ENCODE measurements around the gene LRRC28.

DNA sequence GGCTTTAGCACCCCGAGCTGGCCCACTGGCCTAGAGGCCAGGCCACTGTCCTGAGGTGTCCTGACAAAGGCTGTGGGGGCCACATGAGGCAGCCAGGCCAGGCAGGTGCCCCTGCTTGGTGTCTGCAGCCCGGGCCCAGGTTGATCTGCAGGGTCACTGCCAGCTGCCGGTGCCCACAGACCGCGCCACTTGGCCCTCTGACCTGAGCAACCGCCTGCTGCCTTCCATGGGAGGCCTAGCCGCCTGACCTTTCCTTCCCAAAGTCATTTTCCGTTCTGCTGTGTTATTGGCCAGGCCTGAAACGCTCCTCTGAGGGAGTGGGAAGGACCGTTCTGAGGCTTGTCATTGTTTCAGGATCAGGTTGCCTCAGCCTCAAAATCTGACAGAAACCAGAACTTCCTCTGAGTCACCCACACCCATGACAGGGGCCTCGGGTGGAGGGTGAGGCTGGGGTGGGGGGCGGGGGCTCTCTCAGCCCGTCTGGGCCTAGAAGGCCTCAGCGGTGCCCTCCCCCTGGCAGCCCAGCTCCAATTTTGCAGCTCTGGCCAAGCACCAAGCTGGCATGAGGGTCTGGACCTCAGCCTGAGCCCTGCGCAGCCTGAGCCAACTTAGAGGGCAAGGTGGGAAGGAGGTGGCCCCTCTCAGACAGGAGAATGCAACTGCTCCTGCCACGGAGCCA is 173.8 kb downstream of the LRRC28 start:
- TF ChIP-seq, protein P1, sequence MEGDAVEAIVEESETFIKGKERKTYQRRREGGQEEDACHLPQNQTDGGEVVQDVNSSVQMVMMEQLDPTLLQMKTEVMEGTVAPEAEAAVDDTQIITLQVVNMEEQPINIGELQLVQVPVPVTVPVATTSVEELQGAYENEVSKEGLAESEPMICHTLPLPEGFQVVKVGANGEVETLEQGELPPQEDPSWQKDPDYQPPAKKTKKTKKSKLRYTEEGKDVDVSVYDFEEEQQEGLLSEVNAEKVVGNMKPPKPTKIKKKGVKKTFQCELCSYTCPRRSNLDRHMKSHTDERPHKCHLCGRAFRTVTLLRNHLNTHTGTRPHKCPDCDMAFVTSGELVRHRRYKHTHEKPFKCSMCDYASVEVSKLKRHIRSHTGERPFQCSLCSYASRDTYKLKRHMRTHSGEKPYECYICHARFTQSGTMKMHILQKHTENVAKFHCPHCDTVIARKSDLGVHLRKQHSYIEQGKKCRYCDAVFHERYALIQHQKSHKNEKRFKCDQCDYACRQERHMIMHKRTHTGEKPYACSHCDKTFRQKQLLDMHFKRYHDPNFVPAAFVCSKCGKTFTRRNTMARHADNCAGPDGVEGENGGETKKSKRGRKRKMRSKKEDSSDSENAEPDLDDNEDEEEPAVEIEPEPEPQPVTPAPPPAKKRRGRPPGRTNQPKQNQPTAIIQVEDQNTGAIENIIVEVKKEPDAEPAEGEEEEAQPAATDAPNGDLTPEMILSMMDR (IDR thresholded peaks at IDR 0.05): no peak
- peak; percentile 34 to 50 (median 34) for TF ChIP-seq POLR2AphosphoS5 (IDR thresholded peaks at IDR 0.05)
